NCI-H460 (cell line): ENCODE measurements around the gene HERC3. TPM values are rescaled to one million over a fixed set of nuclear protein-coding genes. Genes with fewer than 3 reads are reported as not detected.

ENCODE experiments used
- small RNA-seq, 2 experiments: library from RNA; depleted of rRNA; stranded (forward); fragments of <200 nt; gene quantifications; one replicate each; pipeline ENCODE3, GENCODE V24; 2014
- total RNA-seq: library from RNA; depleted of rRNA; stranded (reverse); fragments of >200 nt; shearing (Covaris generic); gene quantifications from 2 replicates; pipeline ENCODE4 v1.2.3, GENCODE V29; 2014; rRNA removed

The HERC3 gene
- total RNA-seq, 1 experiment from 2014 or later = 1.0 TPM

Small RNA genes within 50 kb of the gene (small RNA-seq; reads per million reads assigned to genes)
- gene RF02115 = 0 reads per million in 2 experiments
- gene RNU6-33P = 0 to 0.18 reads per million in 2 experiments

Other genes with a start within 250 kb of the HERC3 start
- gene HERC6, start 213.6 kb upstream of the HERC3 start, total RNA-seq = 3.8 and 5.2 TPM in 2 replicates
- 2.6 and 3.0 TPM in 2 replicates for gene HERC5, start 135.4 kb upstream of the HERC3 start, total RNA-seq
- 85.4 and 86.1 TPM in 2 replicates for gene PYURF, start 68.7 kb upstream of the HERC3 start, total RNA-seq
- gene NAP1L5, start 105.3 kb downstream of the HERC3 start, total RNA-seq = 4.8 and 5.3 TPM in 2 replicates